Progenitor cell of endocrine pancreas (in vitro differentiated cells): Measurements from ENCODE around the gene CLDN15. TPM values are rescaled to one million over a fixed set of nuclear protein-coding genes. Genes with fewer than 3 reads are reported as not detected.
"Not testable (repeated sequence)": the region's sequence is repeated elsewhere in the genome, so short reads cannot be mapped to it uniquely, and the experiment has no call there.

Source experiments
- DNase-seq: peaks from one replicate; pipeline ENCODE4 v3.0.0; 2021; ENCODE audit warnings: low spot score; ENCODE audit not compliant: unreplicated experiment
- H3K27ac Mint-ChIP-seq: 2 replicates; pipeline ENCODE4 v1.8.0; 2021; ENCODE audit warnings: mild to moderate bottlenecking, moderate library complexity, mixed read lengths
- H3K27me3 Mint-ChIP-seq: 2 replicates; pipeline ENCODE4 v1.8.0; 2021; ENCODE audit warnings: mixed read lengths
- H3K36me3 Mint-ChIP-seq: 2 replicates; pipeline ENCODE4 v1.8.0; 2022; ENCODE audit warnings: mixed read lengths; ENCODE audit not compliant: insufficient read depth
- H3K4me1 Mint-ChIP-seq: 2 replicates; pipeline ENCODE4 v1.8.0; 2021; ENCODE audit warnings: low read depth, mixed read lengths
- H3K4me3 Mint-ChIP-seq: 2 replicates; pipeline ENCODE4 v1.8.0; 2021; ENCODE audit warnings: low read depth, mild to moderate bottlenecking, moderate library complexity, mixed read lengths
- H3K9me3 Mint-ChIP-seq: 2 replicates; pipeline ENCODE4 v1.8.0; 2021; ENCODE audit warnings: low read depth, mixed read lengths
- total RNA-seq: library from RNA; stranded (reverse); gene quantifications from 2 replicates; pipeline ENCODE4 v1.2.1, GENCODE V29; 2021
- TF ChIP-seq, protein P1 (sequence below): fragments of 200-600 bp; sonication (generic); IDR thresholded peaks from one replicate; pipeline ENCODE4 v1.5.0; 2021; ENCODE audit warnings: antibody characterized with exemption, mild to moderate bottlenecking; ENCODE audit not compliant: unreplicated experiment

Gene CLDN15
- total RNA-seq, 1 donor from 2014 or later, result 22.8 TPM

DNA sequence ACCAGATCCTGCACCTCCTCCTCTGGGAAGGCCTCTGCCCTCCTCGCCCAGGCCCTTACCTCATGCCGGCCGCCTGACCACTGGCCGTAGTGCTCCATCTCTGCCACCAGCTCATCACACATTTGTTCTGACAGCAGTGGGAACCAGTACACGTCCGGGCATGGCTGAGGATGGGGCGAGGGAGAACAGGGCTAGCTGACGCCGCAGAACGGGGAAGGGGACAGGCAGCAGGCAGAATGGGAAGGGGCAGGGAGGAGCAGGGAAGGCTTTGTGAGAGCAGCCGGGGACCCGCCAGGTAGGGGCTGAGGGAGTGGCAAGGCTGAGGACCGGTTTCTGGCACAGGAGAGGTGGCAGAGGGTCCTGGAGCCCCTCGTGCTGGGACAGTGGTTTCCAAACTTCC, 28.8 kb downstream of the CLDN15 start:
- H3K36me3 Mint-ChIP-seq, result peaks cover 11% of the 10 kb centered on the region
- H3K27me3 Mint-ChIP-seq, result peaks cover 6% of the 10 kb centered on the region
- no peaks in the 10 kb centered on the region for H3K4me1 Mint-ChIP-seq
- DNase-seq, result no peak
- TF ChIP-seq, protein P1, sequence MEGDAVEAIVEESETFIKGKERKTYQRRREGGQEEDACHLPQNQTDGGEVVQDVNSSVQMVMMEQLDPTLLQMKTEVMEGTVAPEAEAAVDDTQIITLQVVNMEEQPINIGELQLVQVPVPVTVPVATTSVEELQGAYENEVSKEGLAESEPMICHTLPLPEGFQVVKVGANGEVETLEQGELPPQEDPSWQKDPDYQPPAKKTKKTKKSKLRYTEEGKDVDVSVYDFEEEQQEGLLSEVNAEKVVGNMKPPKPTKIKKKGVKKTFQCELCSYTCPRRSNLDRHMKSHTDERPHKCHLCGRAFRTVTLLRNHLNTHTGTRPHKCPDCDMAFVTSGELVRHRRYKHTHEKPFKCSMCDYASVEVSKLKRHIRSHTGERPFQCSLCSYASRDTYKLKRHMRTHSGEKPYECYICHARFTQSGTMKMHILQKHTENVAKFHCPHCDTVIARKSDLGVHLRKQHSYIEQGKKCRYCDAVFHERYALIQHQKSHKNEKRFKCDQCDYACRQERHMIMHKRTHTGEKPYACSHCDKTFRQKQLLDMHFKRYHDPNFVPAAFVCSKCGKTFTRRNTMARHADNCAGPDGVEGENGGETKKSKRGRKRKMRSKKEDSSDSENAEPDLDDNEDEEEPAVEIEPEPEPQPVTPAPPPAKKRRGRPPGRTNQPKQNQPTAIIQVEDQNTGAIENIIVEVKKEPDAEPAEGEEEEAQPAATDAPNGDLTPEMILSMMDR, result no peak
- H3K4me3 Mint-ChIP-seq, result no peak overlapping the region
- no peaks in the 10 kb centered on the region for H3K9me3 Mint-ChIP-seq
- no peak overlapping the region for H3K27ac Mint-ChIP-seq

DNA sequence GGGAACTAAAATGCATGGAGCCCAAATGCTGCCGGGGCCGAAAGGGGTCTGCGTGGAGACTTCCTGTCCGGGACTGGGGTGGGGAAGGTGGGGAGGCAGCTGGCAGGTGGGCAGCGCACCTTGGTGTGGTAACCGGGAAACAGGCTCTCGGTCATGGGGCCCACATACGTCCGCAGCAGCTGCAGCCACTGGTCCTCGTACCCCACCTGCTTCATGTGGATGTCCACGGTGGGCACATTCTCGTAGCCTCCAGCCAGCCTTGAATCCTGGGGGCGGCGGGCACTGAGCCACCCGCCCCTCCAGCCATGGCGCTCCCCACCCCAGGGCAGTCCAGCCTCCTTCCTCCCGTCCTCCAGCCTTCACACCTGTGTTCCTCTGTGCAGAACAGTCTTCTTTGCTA, 30.1 kb downstream of the CLDN15 start:
- Mint-ChIP-seq H3K27me3 (peaks cover 17% of the 10 kb centered on the region), H3K27ac (no peak overlapping the region), H3K36me3 (peaks cover 11% of the 10 kb centered on the region), H3K4me1 (no peaks in the 10 kb centered on the region), H3K9me3 (no peaks in the 10 kb centered on the region), H3K4me3 (no peak overlapping the region)
- TF ChIP-seq, protein P1, result no peak
- no peak for DNase-seq

DNA sequence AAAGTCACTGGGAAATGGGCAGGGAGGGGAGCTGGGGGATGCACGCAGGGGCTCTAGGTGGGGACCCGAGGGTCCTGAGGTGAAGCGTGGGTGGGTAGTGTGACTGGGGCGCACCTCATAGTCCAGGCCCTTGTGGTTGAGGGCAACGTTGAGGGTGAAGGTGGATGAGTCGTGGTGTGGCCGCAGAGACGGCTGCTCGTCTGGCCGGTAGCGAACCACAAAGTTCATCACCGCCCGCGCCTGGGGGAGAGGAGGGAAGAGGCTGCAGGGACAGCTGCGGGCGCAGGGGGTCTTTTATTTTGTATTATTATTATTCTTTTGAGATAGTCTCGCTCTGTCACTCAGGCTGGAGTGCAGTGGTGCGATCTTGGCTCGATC, 30.9 kb downstream of the CLDN15 start:
- no peaks in the 10 kb centered on the region for H3K9me3 Mint-ChIP-seq
- peaks cover 20% of the 10 kb centered on the region for H3K27me3 Mint-ChIP-seq
- no peak overlapping the region for H3K4me3 Mint-ChIP-seq
- DNase-seq, result no peak
- H3K27ac Mint-ChIP-seq, result no peak overlapping the region
- H3K4me1 Mint-ChIP-seq, result no peaks in the 10 kb centered on the region
- H3K36me3 Mint-ChIP-seq, result peaks cover 11% of the 10 kb centered on the region
- TF ChIP-seq, protein P1, result no peak

DNA sequence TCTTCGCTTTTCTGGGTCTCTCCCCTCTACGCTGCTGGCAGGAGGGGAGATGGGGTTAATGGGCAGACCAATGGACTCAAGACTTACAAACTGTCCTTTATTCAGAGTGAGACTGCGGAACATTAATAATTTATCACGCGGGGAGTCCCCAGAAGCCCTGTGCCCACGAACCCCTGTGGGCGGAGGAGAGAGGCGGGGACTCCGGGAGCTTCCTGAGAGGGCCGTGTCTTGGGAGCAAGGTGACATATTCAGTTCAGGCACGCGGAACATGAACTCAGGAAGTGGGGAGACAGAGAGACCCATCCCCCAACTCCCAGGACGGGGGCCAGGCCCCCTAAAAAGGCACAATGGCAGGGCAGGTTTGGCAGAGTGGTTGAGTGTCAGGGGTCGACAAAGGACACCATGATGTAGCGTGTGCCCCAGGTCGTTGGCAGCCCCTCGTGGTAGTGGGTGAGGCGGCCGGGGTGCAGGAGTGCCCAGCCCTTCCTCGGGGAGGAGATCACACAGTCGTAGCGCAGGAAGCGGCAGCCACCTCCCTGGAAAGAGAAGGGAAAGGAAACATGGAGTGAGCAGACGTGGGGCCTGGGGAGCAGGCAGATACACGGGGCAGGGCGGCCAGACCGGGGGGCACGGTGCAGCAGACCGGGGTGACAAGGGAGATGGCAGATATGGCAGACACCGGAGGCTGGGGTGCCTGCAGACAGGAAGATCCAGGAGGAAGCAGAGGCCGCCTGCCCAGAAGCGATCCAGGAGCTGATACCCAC, 31.5 kb downstream of the CLDN15 start:
- Mint-ChIP-seq H3K4me1 (no peaks in the 10 kb centered on the region), H3K36me3 (peaks cover 10% of the 10 kb centered on the region), H3K27ac (no peak overlapping the region), H3K9me3 (no peaks in the 10 kb centered on the region), H3K27me3 (peaks cover 26% of the 10 kb centered on the region), H3K4me3 (no peak overlapping the region)
- DNase-seq, result no peak
- TF ChIP-seq, protein P1, result no peak

DNA sequence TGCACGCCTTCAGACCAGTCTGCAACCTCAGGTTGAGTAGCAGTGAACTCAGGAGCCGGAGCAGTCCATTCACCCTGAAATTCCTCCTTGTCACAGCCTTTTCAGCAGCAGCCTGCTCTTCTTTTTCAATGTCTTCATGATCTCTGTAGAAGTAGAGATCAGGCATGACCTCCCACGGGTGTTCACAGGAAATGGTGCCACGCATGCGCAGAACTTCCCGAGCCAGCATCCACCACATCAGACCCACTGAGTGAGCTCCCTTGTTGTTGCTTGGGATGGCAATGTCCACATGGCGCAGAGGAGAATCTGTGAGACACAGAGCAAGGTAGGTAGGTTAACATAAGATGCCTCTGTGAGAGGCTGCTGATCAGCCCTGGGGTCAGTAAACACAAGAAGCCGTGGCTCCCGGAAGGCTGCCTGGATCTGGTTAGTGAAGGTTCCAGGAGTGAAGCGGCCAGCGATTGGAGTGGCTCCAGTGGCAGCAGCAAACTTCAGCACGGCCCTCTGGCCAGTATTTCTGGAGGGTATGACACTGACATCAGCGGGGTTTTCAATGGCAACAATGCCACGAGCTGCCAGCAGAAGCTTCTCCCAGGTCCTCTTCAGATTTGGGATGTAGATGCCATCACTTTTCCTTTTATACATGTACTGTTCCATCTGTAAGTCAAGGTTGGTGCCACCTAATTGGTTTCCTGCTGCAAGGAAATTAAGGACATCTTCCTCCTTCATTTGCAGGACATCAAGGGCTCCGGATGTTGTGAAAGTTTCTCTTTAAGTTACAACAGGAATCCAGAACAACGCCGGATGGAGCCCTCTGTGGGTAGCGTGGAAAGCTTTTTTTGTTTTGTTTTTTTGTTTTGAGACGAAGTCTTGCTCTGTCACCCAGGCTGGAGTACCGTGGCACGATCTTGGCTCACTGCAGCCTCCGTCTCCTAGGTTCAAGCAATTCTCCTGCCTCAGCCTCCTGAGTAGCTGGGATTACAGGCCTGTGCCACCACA, 33.6 kb downstream of the CLDN15 start:
- not testable (repeated sequence) for H3K27ac Mint-ChIP-seq, DNase-seq, H3K36me3 Mint-ChIP-seq, H3K4me3 Mint-ChIP-seq, H3K4me1 Mint-ChIP-seq, H3K9me3 Mint-ChIP-seq
- peaks cover 39% of the 10 kb centered on the region for H3K27me3 Mint-ChIP-seq
